Measurements from ENCODE around the gene ELOA2. TPM values are rescaled to one million over a fixed set of nuclear protein-coding genes. Genes with fewer than 3 reads are reported as not detected.
"Not testable (repeated sequence)": the region's sequence is repeated elsewhere in the genome, so short reads cannot be mapped to it uniquely, and the experiment has no call there.

The ELOA2 gene
- total RNA-seq, 1 experiment from 2014 or later, result not detected

- not testable (repeated sequence) for DNase-seq (ENCODE audit: low spot score)
Observed at GRCh38 chr18:47020757-47021156, 14.7 kb downstream of the ELOA2 start.

- DNase-seq (ENCODE audit: low spot score), result not testable (repeated sequence)
Observed at GRCh38 chr18:47019870-47020269, 15.6 kb downstream of the ELOA2 start.

Other genes starting within 250 kb of the ELOA2 start
- 17.5 and 18.8 TPM in 2 replicates for gene PIAS2, start 118.1 kb downstream of the ELOA2 start, total RNA-seq (2014; rRNA removed; shearing (Covaris generic))
- 3.7 and 5.1 TPM in 2 replicates for gene KATNAL2, start 118.0 kb downstream of the ELOA2 start, total RNA-seq (2014; rRNA removed; shearing (Covaris generic))
- gene HDHD2, start 114.9 kb upstream of the ELOA2 start, total RNA-seq (2014; rRNA removed; shearing (Covaris generic)), result 18.2 and 22.3 TPM in 2 replicates
- 23.2 and 25.6 TPM in 2 replicates for gene IER3IP1, start 140.7 kb upstream of the ELOA2 start, total RNA-seq (2014; rRNA removed; shearing (Covaris generic))
- not detected in 2 replicates for gene SKOR2, start 216.0 kb upstream of the ELOA2 start, total RNA-seq (2014; rRNA removed; shearing (Covaris generic))